ENCODE results near the gene SRCAP.

SRCAP gene

GRCh38 chr16:30778549-30779244 lies 79.7 kb downstream of the SRCAP start:
- DNase-seq, result no peak

DNA sequence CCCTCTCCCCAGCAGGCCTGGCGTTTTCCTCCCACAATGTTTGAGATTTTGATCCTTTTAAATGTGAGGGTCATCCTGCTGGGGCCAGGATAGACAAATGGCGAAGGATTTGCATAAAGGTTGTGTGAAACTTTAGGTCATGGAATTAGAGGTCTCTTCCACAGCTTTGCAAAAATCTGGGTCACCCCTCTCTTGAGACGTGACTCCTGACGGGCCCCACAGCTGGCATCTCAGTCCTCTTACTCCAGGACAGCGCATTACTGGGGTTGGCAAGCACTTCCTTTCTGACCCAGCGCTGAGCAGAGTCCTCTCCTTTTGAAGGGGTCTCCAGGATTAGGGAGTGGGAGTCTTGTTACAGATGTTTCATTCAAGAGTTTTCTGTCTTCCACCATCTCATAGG lies 80.6 kb downstream of the SRCAP start:
- no peak for DNase-seq

- DNase-seq, result no peak
Observed at GRCh38 chr16:30780021-30780420, 81.0 kb downstream of the SRCAP start.

DNA sequence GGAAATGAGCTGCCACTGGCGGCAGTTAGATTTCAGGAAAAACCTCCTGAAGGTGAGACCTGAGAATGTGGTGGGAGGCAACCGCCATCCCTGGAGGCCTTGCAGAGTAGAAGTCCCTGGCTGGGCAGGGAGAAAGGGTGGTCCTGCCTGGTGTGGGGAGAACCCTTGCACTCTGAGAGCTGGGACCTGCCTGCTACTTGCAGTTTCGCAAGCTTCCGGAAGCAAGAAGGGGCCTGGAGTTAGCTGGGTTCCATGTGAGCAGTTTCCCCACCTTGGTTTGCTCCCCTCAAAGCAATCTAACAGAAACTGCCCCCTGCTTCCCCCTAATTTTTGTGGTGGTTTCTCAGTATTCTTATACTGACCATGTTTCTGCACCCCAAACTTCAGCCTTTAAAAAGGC lies 81.6 kb downstream of the SRCAP start:
- DNase-seq, result no peak

GRCh38 chr16:30782486-30783279 lies 83.7 kb downstream of the SRCAP start:
- no peak for DNase-seq

GRCh38 chr16:30783280-30784109 lies 84.5 kb downstream of the SRCAP start:
- DNase-seq, result no peak

GRCh38 chr16:30784215-30784614 lies 85.2 kb downstream of the SRCAP start:
- no peak for DNase-seq

DNA sequence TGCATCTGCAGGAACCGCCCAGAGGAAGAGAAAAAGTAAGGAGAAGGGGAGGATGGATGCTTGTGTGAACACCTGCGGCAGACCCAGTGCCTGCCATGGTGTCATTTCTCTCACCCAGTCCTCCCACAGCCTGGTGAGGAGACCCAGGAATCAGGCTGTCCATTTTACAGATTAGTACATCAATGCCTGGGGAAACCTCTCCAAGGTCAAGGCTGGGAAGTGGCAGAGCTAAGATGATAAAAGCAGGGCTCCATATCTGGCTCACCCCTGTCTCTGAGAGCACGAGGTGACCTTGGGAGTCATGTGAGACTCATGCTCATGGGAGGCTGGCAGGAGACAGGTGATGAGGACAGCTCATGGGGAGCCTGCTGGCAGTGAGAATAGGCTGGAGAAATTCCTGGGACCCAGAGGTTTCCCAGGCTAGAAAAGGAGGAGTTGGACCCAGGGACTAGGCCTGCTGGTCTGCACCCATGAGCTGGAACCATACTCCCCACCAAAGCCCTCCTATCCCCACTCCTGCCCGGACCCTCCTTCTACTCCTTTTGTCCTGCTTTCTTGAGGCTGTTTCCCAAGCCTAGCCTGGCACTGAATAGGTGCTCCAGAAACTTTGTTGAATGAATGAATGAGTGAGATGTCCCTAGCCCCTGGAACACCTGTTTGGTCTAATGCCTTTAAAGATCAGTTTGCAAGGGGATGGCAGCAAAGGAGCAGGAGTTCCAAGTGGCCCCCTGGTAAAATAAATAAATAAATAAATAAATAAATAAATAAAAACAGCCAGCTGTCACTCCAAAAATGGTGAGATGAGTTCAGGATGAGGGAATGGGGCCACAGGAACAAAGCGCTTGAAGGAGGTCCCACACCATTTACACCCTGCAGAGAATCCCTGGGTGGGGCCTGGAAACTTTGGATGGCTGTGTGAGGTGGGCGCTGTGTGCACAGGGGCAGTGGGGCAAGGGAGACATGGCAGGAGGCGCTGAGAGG lies 86.4 kb downstream of the SRCAP start:
- DNase-seq, result no peak

DNA sequence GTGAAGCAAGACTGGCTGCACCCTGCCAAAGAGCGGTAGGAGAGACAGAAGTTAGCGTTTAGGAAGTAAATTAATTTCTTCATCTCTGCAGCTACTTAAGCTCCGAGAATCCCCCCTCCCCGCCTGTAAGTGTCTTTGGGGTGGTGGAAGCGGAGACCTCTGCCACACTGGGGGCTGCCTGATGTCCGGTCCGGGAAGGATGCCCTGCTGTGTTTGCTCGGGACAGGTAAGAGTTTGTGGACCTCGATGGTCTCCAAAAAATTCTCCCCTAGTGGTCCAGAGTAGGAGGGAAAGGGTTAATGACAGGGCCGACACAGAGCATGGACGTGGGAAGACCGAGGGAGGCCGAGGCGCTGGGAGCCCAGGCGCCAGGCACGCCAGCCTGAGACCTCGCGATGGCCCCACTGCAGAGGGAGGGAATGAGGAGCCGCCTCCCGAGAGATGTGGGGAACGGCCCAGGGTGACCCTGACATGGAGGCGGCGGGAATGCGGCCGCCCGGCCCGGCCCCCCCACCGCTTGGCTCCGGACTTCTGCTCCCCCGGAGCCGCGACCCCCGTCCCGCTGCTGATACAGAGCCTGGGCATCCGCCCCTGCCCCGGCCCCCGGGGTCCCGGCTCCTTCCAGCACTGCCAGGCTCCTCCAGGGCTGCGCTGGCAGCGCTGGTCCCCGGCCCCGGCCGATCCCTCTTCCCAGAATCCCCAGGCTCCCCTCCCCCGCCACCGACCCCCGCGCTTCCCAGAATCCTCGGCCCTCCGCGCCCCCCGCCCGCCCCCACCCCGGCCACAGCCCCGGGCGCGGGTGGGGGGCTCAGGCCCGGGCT lies 87.4 kb downstream of the SRCAP start:
- no peak for DNase-seq

- DNase-seq, result peak; percentile 62
Observed at GRCh38 chr16:30786936-30787612, 88.1 kb downstream of the SRCAP start, which contains the start of gene ZNF629. Gene ZNF629 (minus strand): TSS chr16:30787205. CDS start chr16:30784482, 2,723 bp downstream.

DNA sequence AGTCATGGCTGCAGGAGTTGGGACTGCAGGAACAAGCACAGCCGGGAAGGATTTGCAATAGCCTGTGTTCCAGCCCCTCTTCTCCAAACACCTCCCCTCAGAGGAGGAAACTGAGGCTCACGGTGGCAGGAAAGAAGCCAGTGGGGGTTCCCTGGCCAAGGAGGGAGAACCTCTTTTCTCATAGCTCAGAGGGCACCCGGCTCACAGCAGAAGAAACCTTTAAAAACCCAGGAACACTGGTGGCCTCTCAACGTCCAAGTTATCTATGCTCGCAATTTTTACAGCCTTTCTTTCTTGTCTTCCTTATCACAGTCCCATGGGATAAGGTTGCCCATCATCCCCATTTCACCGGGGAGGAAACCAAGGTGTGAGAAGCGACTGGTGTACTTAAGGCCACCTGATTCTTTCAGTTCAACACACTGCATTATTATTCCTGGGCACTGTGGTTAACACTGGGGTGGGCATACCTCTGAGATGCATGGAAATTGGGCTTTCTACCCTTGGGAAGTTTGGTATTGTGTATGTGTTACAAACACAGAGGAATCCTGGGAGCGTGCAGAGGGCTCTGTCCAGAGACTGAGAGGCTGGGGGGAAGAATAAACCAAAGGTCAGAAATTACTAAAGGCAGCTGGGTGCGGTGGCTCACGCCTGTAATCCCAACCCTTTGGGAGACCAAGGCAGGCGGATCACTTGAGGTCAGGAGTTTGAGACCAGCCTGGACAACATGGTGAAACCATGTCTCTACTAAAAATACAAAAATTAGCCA lies 88.8 kb downstream of the SRCAP start:
- no peak for DNase-seq
